SK-MEL-5 (cell line): ENCODE measurements around the gene GLYR1. TPM values are rescaled to one million over a fixed set of nuclear protein-coding genes. Genes with fewer than 3 reads are reported as not detected.

Source experiments
- DNase-seq: peaks from one replicate; pipeline ENCODE4 v3.0.0-alpha.2; 2016; ENCODE audit warnings: low read depth, low spot score
- in situ Hi-C: cut with HindIII; loops from 2 replicates; pipeline ENCODE4 v1.10.0; 2016; ENCODE audit warnings: low sequenced_read_pairs, high pct_unique_total_duplicates, low pct_unique_long_range_greater_than_20kb
- total RNA-seq: library from RNA; depleted of rRNA; stranded (reverse); fragments of >200 nt; shearing (Covaris generic); gene quantifications from 2 replicates; pipeline ENCODE4 v1.2.3, GENCODE V29; 2014

Gene GLYR1
- total RNA-seq, 1 experiment from 2014 or later, result 27.9 TPM

- in situ Hi-C loops, result no loop called here
- no peak for DNase-seq
Observed at GRCh38 chr16:4828567-4829321, 18.3 kb downstream of the GLYR1 start.

GRCh38 chr16:4826980-4827379 is 20.1 kb downstream of the GLYR1 start:
- in situ Hi-C loops, result no loop called here
- DNase-seq, result no peak

GRCh38 chr16:4826526-4826925 is 20.6 kb downstream of the GLYR1 start:
- no peak for DNase-seq
- in situ Hi-C loops, result no loop called here

GRCh38 chr16:4825196-4825595 is 21.9 kb downstream of the GLYR1 start:
- in situ Hi-C loops, result no loop called here
- DNase-seq, result no peak

GRCh38 chr16:4820652-4821051 is 26.4 kb downstream of the GLYR1 start:
- no peak for DNase-seq
- in situ Hi-C loops, result no loop called here

GRCh38 chr16:4814542-4815173 is 32.4 kb downstream of the GLYR1 start:
- in situ Hi-C loops, result no loop called here
- no peak for DNase-seq

- in situ Hi-C loops, result no loop called here
- DNase-seq, result no peak
Observed at GRCh38 chr16:4814046-4814445, 33.0 kb downstream of the GLYR1 start.

- in situ Hi-C loops, result no loop called here
- DNase-seq, result no peak
Observed at GRCh38 chr16:4813251-4814003, 33.7 kb downstream of the GLYR1 start.

- no peak for DNase-seq
- in situ Hi-C loops, result no loop called here
Observed at GRCh38 chr16:4811773-4812172, 35.3 kb downstream of the GLYR1 start.

GRCh38 chr16:4811242-4811641 is 35.8 kb downstream of the GLYR1 start:
- DNase-seq, result no peak
- in situ Hi-C loops, result no loop called here

- no peak for DNase-seq
- in situ Hi-C loops, result no loop called here
Observed at GRCh38 chr16:4806280-4806679, 40.8 kb downstream of the GLYR1 start.

- in situ Hi-C loops, result no loop called here
- DNase-seq, result no peak
Observed at GRCh38 chr16:4805231-4805630, 41.9 kb downstream of the GLYR1 start.

- no peak for DNase-seq
- in situ Hi-C loops, result no loop called here
Observed at GRCh38 chr16:4803898-4804762, 43.0 kb downstream of the GLYR1 start.

- in situ Hi-C loops, result no loop called here
- no peak for DNase-seq
Observed at GRCh38 chr16:4803401-4803844, 43.7 kb downstream of the GLYR1 start.

- DNase-seq, result peak; percentile 89
- in situ Hi-C loops, result no loop called here
Observed at GRCh38 chr16:4802659-4803287, 44.3 kb downstream of the GLYR1 start.

GRCh38 chr16:4801962-4802658 is 45.0 kb downstream of the GLYR1 start, which contains the start of gene ROGDI:
TSS of gene ROGDI (minus strand) at chr16:4802633. CDS start at chr16:4802571, 62 bp downstream.
- DNase-seq, result peak; percentile 26
- in situ Hi-C loops, result no loop called here
